ENCODE results near the gene NAV3.

- TF ChIP-seq SMARCE1 (IDR thresholded peaks at IDR 0.05), result no peak
- TF ChIP-seq, protein P1, sequence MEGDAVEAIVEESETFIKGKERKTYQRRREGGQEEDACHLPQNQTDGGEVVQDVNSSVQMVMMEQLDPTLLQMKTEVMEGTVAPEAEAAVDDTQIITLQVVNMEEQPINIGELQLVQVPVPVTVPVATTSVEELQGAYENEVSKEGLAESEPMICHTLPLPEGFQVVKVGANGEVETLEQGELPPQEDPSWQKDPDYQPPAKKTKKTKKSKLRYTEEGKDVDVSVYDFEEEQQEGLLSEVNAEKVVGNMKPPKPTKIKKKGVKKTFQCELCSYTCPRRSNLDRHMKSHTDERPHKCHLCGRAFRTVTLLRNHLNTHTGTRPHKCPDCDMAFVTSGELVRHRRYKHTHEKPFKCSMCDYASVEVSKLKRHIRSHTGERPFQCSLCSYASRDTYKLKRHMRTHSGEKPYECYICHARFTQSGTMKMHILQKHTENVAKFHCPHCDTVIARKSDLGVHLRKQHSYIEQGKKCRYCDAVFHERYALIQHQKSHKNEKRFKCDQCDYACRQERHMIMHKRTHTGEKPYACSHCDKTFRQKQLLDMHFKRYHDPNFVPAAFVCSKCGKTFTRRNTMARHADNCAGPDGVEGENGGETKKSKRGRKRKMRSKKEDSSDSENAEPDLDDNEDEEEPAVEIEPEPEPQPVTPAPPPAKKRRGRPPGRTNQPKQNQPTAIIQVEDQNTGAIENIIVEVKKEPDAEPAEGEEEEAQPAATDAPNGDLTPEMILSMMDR (IDR thresholded peaks at IDR 0.05 in 2 of 3, conservative IDR thresholded peaks at IDR 0.05 in 1 of 3; ENCODE audit: insufficient read depth in 2 of 3, low read depth in 1 of 3, low read length in 3 of 3), result no peak
- TF ChIP-seq HIVEP1 (CRISPR knock-in tag; IDR thresholded peaks at IDR 0.05), result no peak
- TF ChIP-seq ZBTB8A (IDR thresholded peaks at IDR 0.05; ENCODE audit: partially characterized antibody), result no peak
- no peak for TF ChIP-seq ZNF717 (CRISPR knock-in tag; IDR thresholded peaks at IDR 0.05)
- no peak for TF ChIP-seq HDGF (IDR thresholded peaks at IDR 0.05)
- TF ChIP-seq POLR2G (IDR thresholded peaks at IDR 0.05; ENCODE audit: low read depth, low read length), result no peak
- no peak for TF ChIP-seq POLR2A (conservative IDR thresholded peaks at IDR 0.05)
Observed at GRCh38 chr12:77821699-77822203, 8.9 kb upstream of the NAV3 start.
